Thyroid gland (tissue), 4 donors: ENCODE data around the gene PBX1.

Source experiments
- CTCF ChIP-seq, 6 experiments: fragments of 200-600 bp in 3 of 6; fragments of 450-650 bp in 3 of 6; sonication (generic) in 3 of 6; IDR thresholded peaks; one replicate each; pipeline ENCODE4 v1.5.1; 2016 to 2019; ENCODE audit warnings: antibody characterized with exemption in 6 of 6, mild to moderate bottlenecking in 2 of 6, inconsistent platforms in 1 of 6, moderate library complexity in 1 of 6
- POLR2A ChIP-seq, 2 donors: fragments of 450-650 bp; IDR thresholded peaks; one replicate each; pipeline ENCODE4 v1.6.1; 2017; ENCODE audit warnings: antibody characterized with exemption in 2 of 2, mild to moderate bottlenecking in 2 of 2, moderate library complexity in 1 of 2

DNA sequence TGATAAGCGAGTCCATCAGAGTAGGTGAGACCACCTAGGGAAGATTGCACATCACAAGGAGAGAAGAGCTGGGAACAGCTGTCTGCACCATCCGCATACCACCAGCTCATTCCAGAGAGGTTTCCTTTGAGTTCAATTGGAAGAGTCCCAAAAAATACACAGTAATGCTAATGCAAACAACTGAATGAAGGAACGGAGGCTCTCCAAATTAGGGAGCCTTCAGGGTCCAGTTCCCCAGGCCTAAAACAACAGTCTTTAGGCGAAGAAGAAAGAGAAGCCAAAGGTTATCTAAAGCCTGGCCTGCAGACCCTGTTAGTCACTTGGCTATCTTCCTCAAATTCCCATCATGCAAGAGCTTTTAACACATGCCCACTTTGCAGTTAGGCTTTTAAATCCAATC, 246.4 kb downstream of the PBX1 start:
- TF ChIP-seq CTCF (IDR thresholded peaks at IDR 0.05) (no peak), POLR2A (IDR thresholded peaks at IDR 0.05) (no peak)
